BLaER1 treated with 17β-estradiol and CSF1 and Interleukin-3, amounts not matched to agents 10 nM and 100 nM (cell line): ENCODE measurements around the gene OR2B6.

ENCODE experiments used
- H3K27ac ChIP-seq, 11 experiments: shearing (Covaris generic); formaldehyde crosslinking; 2 replicates each; pipeline ENCODE4 v1.8.1; 2022
- H3K27me3 ChIP-seq, 11 experiments: shearing (Covaris generic); formaldehyde crosslinking; 2 replicates each; pipeline ENCODE4 v1.8.1; 2022
- H3K36me3 ChIP-seq, 11 experiments: shearing (Covaris generic); formaldehyde crosslinking; 2 replicates each; pipeline ENCODE4 v1.8.1; 2022
- H3K4me1 ChIP-seq, 10 experiments: shearing (Covaris generic); formaldehyde crosslinking; 2 replicates each; pipeline ENCODE4 v1.8.1; 2022
- H3K4me2 ChIP-seq, 11 experiments: shearing (Covaris generic); formaldehyde crosslinking; 2 replicates each; pipeline ENCODE4 v1.8.1; 2022
- H3K4me3 ChIP-seq, 10 experiments: shearing (Covaris generic); formaldehyde crosslinking; 2 replicates each; pipeline ENCODE4 v1.8.1; 2022
- H3K9ac ChIP-seq, 11 experiments: shearing (Covaris generic); formaldehyde crosslinking; 2 replicates each; pipeline ENCODE4 v1.8.1; 2022
- H3K9me3 ChIP-seq, 11 experiments: shearing (Covaris generic); formaldehyde crosslinking; replicated peaks in 1 of 11; 2 replicates each; pipeline ENCODE4 v1.8.1; 2022
- H4K20me1 ChIP-seq, 11 experiments: shearing (Covaris generic); formaldehyde crosslinking; 2 replicates each; pipeline ENCODE4 v1.8.1; 2022
- Cebpa-rat ChIP-seq, 11 experiments: shearing (Covaris generic); IDR thresholded peaks; 2 replicates each; pipeline ENCODE4 v1.8.1; 2022

The OR2B6 gene

DNA sequence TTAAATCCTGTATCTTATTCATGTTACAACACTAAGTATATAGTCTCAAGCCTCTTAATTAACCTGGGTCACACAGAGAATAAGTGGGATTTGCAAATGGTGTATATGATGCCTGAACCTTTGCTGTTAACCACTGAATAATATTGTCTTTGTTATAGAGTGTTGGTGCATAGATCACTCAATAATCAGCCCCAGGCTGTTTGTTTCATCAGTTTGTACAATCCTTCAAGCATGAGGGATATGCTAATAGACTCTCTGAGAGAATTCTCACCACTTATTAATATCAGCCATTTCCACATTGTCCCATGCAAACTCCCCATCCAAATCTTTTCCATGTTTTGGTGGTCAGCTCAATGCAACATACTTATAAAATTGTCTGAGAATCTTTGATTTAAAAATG lies 21.7 kb downstream of the OR2B6 start:
- no peak for TF ChIP-seq Cebpa-rat (IDR thresholded peaks at IDR 0.05)
- H3K9ac ChIP-seq: no peak overlapping the region
- no peaks in the 10 kb centered on the region for H3K36me3 ChIP-seq
- no peaks in the 10 kb centered on the region for H3K4me1 ChIP-seq
- no peaks in the 10 kb centered on the region for H3K27me3 ChIP-seq
- no peaks in the 10 kb centered on the region for H3K9me3 ChIP-seq
- no peaks in the 10 kb centered on the region for H4K20me1 ChIP-seq
- H3K27ac ChIP-seq: no peak overlapping the region
- no peak overlapping the region for H3K4me2 ChIP-seq
- no peak overlapping the region for H3K4me3 ChIP-seq

DNA sequence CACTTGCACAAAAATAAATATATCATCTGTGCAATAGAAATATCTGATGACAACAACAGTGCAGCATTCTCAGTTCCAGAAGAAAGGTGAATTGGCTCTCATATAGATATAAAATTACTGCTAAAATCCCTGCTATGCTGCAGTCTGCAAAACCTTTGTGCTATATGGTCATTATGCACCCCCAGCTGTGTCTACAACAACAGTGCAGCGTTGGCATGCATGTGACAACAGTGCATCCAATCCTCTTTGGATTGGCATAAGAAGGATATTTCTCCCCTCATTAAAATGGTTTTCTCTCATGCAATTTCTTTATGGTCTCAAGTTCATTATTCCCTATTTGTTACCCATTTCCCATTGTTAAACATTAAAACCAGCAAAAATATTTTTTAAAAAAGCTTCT lies 23.1 kb downstream of the OR2B6 start:
- Histone ChIP-seq H3K36me3 (no peaks in the 10 kb centered on the region), H4K20me1 (no peaks in the 10 kb centered on the region), H3K27me3 (no peaks in the 10 kb centered on the region), H3K4me3 (no peak overlapping the region), H3K9ac (no peak overlapping the region), H3K27ac (no peak overlapping the region), H3K4me2 (no peak overlapping the region), H3K9me3 (no peaks in the 10 kb centered on the region), H3K4me1 (no peaks in the 10 kb centered on the region)
- no peak for TF ChIP-seq Cebpa-rat (IDR thresholded peaks at IDR 0.05)

DNA sequence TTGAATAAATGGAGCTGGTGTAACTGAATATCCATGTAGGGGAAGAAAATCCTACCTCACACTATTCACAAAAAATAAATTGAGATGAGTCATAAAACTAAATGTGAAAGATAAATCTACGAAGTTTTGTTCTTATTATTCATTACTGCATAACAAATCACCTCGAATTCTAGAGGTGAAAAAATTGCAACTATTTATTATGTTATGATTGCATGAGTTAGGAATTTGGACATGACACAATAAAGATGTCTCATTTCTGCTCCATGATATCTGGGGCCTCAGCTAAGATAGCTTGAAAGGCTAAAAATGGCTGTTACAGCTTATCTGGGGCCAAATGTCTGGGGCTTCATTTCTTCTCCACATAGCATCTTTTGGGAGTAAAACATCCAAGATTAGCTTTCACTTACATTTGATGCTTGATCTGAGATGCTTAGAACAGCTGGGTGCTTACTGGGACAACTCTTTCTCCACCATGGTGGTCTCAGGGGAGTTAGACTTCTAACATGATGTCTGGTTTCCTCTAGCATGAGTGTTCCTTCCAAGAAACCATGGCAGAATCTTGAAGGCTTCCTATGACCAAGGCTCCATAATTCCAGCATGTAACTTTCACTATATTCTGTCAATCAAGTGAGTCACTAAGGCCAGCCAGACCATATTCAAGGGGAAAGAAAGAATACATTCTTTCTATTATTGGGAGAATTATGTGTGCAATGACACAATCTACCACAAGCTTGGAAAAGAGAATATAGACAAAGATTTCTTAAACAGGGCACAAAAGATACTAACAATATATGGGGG lies 30.1 kb downstream of the OR2B6 start:
- no peaks in the 10 kb centered on the region for H3K9me3 ChIP-seq
- no peak for TF ChIP-seq Cebpa-rat (IDR thresholded peaks at IDR 0.05)
- no peak overlapping the region for H3K4me3 ChIP-seq

DNA sequence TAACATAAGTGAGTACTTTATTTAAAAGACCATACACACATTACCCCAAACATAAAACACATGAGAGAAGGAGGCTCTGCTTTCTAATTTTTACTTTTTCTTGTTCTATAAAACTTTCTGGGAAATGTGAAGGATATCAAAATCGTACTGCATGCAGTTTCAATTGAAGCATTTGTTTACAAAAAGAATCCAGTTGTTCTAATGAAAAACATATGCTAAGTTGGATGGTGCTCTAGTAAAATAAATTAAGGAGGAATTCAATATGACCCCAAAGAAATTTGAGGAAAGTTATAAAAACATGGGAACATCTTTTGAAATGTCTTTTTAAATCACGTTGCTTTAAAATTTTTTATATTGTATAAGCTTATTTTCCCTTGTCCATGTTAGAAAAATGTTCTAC lies 37.6 kb downstream of the OR2B6 start:
- H4K20me1 ChIP-seq: no peaks in the 10 kb centered on the region
- no peaks in the 10 kb centered on the region for H3K27me3 ChIP-seq
- H3K4me3 ChIP-seq: no peak overlapping the region
- H3K27ac ChIP-seq: no peak overlapping the region
- H3K9me3 ChIP-seq: no peaks in the 10 kb centered on the region
- H3K4me1 ChIP-seq: no peaks in the 10 kb centered on the region
- H3K9ac ChIP-seq: no peak overlapping the region
- no peaks in the 10 kb centered on the region for H3K36me3 ChIP-seq
- no peak for TF ChIP-seq Cebpa-rat (IDR thresholded peaks at IDR 0.05)
- H3K4me2 ChIP-seq: no peak overlapping the region

More for the DNA sequence above, 30.1 kb downstream of the OR2B6 start:
- H3K4me1 ChIP-seq: peaks cover 0 to 4% (median 0%) of the 10 kb centered on the region in 10 experiments; a peak in 1 of 20 replicates
- H3K27ac ChIP-seq: no peak overlapping the region
- H3K27me3 ChIP-seq: no peaks in the 10 kb centered on the region
- H3K36me3 ChIP-seq: no peaks in the 10 kb centered on the region
- H3K4me2 ChIP-seq: peak overlapping the region in 2 of 11 experiments; percentile 8 to 14; a peak in 1 of 22 replicates
- no peak overlapping the region for H3K9ac ChIP-seq
- no peaks in the 10 kb centered on the region for H4K20me1 ChIP-seq

DNA sequence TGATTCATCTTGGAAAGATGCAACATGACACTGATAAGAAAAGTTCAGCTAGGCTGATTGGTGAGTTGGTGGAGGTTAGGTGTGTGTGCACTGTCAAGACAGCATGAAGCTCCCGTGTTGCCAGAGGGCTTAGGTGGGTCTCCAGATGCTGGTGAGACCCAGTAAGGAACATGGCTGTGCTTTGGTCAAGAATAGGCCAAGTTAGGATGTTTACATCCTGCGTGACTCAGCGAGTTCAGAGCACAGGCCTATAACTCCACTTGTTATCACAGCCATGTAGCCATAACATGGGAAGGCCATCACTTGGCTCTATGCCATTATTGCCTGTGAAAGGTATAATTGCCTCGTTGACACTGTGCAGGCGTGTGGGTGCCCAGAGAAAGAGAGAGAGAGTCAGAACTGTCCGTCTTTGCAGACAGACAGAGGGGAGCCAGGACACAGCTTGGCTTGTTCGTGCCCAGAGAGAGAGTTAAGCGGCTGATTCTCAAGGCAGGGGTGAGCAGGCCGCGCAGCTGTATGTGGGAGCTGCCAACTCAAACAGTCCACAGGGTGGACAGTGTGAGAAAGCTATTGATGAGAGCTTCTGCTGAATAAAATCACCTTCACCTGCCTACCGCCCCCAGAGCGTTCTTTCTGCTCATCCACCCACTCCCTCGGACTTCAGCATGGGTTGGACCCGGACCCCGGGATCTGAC lies 43.5 kb downstream of the OR2B6 start:
- H3K4me2 ChIP-seq: no peak overlapping the region
- H3K9me3 ChIP-seq: 0 out of 22 replicates have a peak, but pooled peaks cover 0 to 6% (median 0%) of the 10 kb centered on the region in 11 experiments
- H3K27ac ChIP-seq: no peak overlapping the region
- H4K20me1 ChIP-seq: no peaks in the 10 kb centered on the region
- no peak for TF ChIP-seq Cebpa-rat (IDR thresholded peaks at IDR 0.05)
- no peak overlapping the region for H3K4me3 ChIP-seq
- no peaks in the 10 kb centered on the region for H3K27me3 ChIP-seq
- no peaks in the 10 kb centered on the region for H3K4me1 ChIP-seq
- no peak overlapping the region for H3K9ac ChIP-seq
- H3K36me3 ChIP-seq: no peaks in the 10 kb centered on the region

DNA sequence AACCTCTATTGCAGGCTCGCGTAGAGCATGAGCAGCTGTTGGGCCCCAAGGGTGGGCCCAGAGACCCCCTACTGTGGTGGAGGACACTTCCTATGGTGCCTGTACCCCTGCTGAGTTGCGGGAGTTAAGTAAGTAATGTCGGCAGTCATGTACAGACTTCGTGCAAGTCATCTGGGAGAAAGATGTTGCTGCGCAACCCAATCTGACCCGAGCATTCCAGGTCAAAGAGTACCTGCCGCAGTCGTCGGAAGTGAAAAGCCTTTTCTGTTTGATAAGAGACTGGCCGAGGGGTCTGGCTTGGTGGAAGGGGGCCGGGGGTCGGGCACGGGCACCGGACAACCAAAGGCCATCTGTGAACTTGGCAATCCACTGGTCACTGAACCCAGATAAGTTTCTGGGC lies 44.3 kb downstream of the OR2B6 start:
- H3K9me3 ChIP-seq: 0 out of 22 replicates have a peak, but pooled peaks cover 0 to 6% (median 0%) of the 10 kb centered on the region in 11 experiments
- H3K4me1 ChIP-seq: no peaks in the 10 kb centered on the region
- no peak overlapping the region for H3K9ac ChIP-seq
- H4K20me1 ChIP-seq: no peaks in the 10 kb centered on the region
- no peak overlapping the region for H3K27ac ChIP-seq
- no peaks in the 10 kb centered on the region for H3K36me3 ChIP-seq
- no peak overlapping the region for H3K4me3 ChIP-seq
- no peak overlapping the region for H3K4me2 ChIP-seq
- H3K27me3 ChIP-seq: no peaks in the 10 kb centered on the region
- TF ChIP-seq Cebpa-rat (IDR thresholded peaks at IDR 0.05): no peak

DNA sequence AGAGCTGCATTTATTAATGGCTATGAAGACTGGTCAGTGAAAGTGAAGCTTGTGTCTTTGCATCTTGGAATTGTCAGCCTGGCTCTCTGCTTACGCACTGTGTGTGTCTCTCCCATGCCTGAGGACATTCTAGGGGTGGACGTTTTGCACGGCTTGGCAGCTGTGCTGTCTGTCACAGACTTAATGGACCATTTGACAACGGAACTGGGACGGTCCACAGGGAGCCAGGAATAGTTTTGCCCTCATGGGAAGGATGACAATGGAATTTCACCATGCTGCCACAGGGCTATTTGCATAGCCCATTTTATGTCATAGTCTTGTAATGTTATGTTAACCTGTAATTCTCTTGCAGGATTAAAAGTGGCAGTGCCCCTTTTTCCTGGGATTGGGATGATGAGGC lies 44.7 kb downstream of the OR2B6 start:
- H3K9ac ChIP-seq: no peak overlapping the region
- no peaks in the 10 kb centered on the region for H3K4me1 ChIP-seq
- no peaks in the 10 kb centered on the region for H4K20me1 ChIP-seq
- no peak overlapping the region for H3K4me3 ChIP-seq
- H3K4me2 ChIP-seq: no peak overlapping the region
- H3K27ac ChIP-seq: no peak overlapping the region
- H3K36me3 ChIP-seq: no peaks in the 10 kb centered on the region
- H3K27me3 ChIP-seq: no peaks in the 10 kb centered on the region
- H3K9me3 ChIP-seq: 0 out of 22 replicates have a peak, but pooled peaks cover 0 to 6% (median 0%) of the 10 kb centered on the region in 11 experiments
- no peak for TF ChIP-seq Cebpa-rat (IDR thresholded peaks at IDR 0.05)

DNA sequence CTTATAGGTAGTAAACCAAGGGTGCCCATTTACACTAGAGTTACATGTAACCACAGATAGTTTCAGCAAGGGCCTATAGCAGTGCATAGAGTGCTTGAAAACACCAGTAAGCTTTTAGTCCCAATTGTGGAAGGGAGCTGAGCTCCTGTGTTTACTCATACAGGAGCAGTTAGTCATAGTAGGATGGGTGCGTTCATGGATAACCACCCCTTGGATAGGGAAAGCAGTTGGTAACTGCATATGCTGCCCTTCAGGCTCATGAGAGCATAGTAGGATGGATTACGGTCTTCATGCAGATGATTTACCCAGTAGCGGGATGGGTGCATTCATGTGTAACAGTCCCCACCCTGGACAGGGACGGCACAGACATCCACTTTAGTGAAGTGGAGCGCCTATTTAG lies 45.1 kb downstream of the OR2B6 start:
- H3K4me3 ChIP-seq: no peak overlapping the region
- no peak overlapping the region for H3K4me2 ChIP-seq
- TF ChIP-seq Cebpa-rat (IDR thresholded peaks at IDR 0.05): no peak
- H3K27me3 ChIP-seq: no peaks in the 10 kb centered on the region
- no peak overlapping the region for H3K27ac ChIP-seq
- H3K4me1 ChIP-seq: no peaks in the 10 kb centered on the region
- no peaks in the 10 kb centered on the region for H4K20me1 ChIP-seq
- no peak overlapping the region for H3K9ac ChIP-seq
- H3K36me3 ChIP-seq: no peaks in the 10 kb centered on the region
- 0 out of 22 replicates have a peak, but pooled peaks cover 0 to 6% (median 0%) of the 10 kb centered on the region in 11 experiments for H3K9me3 ChIP-seq

DNA sequence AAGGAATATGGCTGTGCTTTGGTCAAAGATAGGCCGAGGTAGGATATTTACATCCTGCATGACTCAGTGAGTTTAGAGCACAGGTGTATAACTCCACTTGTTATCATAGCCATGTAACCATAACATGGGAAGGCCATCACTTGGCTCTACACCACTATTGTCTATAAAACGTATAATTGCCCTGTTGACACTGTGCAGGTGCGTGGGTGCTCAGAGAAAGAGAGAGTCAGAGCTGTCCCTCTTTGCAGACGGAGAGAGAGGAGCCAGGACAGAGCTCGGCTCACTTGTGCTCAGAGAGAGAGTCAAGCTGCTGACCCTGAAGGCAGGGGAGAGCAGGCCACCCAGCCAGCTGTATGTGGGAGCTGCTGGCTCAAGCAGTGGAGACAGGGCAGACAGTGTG lies 46.0 kb downstream of the OR2B6 start:
- no peak overlapping the region for H3K9ac ChIP-seq
- no peak for TF ChIP-seq Cebpa-rat (IDR thresholded peaks at IDR 0.05)
- H3K27ac ChIP-seq: no peak overlapping the region
- H3K36me3 ChIP-seq: no peaks in the 10 kb centered on the region
- H3K27me3 ChIP-seq: no peaks in the 10 kb centered on the region
- H4K20me1 ChIP-seq: no peaks in the 10 kb centered on the region
- H3K4me1 ChIP-seq: peaks cover 0 to 6% (median 0%) of the 10 kb centered on the region in 10 experiments; a peak in 9 of 20 replicates
- 0 out of 22 replicates have a peak, but pooled peaks cover 0 to 6% (median 0%) of the 10 kb centered on the region in 11 experiments for H3K9me3 ChIP-seq
- no peak overlapping the region for H3K4me3 ChIP-seq
- H3K4me2 ChIP-seq: no peak overlapping the region
